Testis (tissue), 2 donors: ENCODE data around the gene OTUB1.

ENCODE experiments used
- CTCF ChIP-seq, 3 experiments: fragments of 450-650 bp in 2 of 3; fragments of 200-600 bp in 1 of 3; sonication (generic) in 1 of 3; IDR thresholded peaks; one replicate each; pipeline ENCODE4 v1.5.1; 2016 to 2019; ENCODE audit warnings: antibody characterized with exemption in 3 of 3, mild to moderate bottlenecking in 2 of 3, moderate library complexity in 1 of 3
- POLR2A ChIP-seq: fragments of 450-650 bp; IDR thresholded peaks from one replicate; pipeline ENCODE4 v1.6.1; 2017; ENCODE audit warnings: antibody characterized with exemption, mild to moderate bottlenecking, moderate library complexity

- TF ChIP-seq CTCF (IDR thresholded peaks at IDR 0.05) (no peak), POLR2A (no peak)
These were observed 28.1 kb downstream of the OTUB1 start for GRCh38 chr11:64014356-64014755.
